ENCODE measurements around the gene DGKA.
A peak's percentile ranks its signal among the peaks of the same experiment; 100 is the strongest.

Gene DGKA

GRCh38 chr12:55929306-55929791 lies 1.6 kb upstream of the DGKA start:
- DNase-seq (ENCODE audit: low read depth, low spot score), result peak; percentile 99
- H3K4me3 ChIP-seq (ENCODE audit: low read length), result peak overlapping the region; percentile 99

GRCh38 chr12:55931317-55931779 lies 386 bp downstream of the DGKA start:
- DNase-seq (ENCODE audit: low read depth, low spot score), result no peak
- H3K4me3 ChIP-seq (ENCODE audit: low read length), result peak overlapping the region; percentile 63

GRCh38 chr12:55931780-55932550 lies 1.0 kb downstream of the DGKA start:
- no peak for DNase-seq (ENCODE audit: low read depth, low spot score)
- H3K4me3 ChIP-seq (ENCODE audit: low read length), result peak overlapping the region; percentile 63

- peak overlapping the region; percentile 63 for H3K4me3 ChIP-seq (ENCODE audit: low read length)
- peak; percentile 55 for DNase-seq (ENCODE audit: low read depth, low spot score)
These were observed 1.6 kb downstream of the DGKA start for GRCh38 chr12:55932551-55932910.

- no peak overlapping the region for H3K4me3 ChIP-seq (ENCODE audit: low read length)
These were observed 2.3 kb downstream of the DGKA start for GRCh38 chr12:55933169-55933798.

GRCh38 chr12:55933799-55934742 lies 3.1 kb downstream of the DGKA start:
- DNase-seq (ENCODE audit: low read depth, low spot score), result no peak
- no peak overlapping the region for H3K4me3 ChIP-seq (ENCODE audit: low read length)

More at GRCh38 chr12:55933169-55933798, 2.3 kb downstream of the DGKA start:
- no peak for DNase-seq (ENCODE audit: low read depth, low spot score)

- no peak overlapping the region for H3K4me3 ChIP-seq (ENCODE audit: low read length)
These were observed 3.8 kb downstream of the DGKA start for GRCh38 chr12:55934773-55935172.

GRCh38 chr12:55935738-55936151 lies 4.8 kb downstream of the DGKA start:
- H3K4me3 ChIP-seq (ENCODE audit: low read length), result no peak overlapping the region
- no peak for DNase-seq (ENCODE audit: low read depth, low spot score)

More at GRCh38 chr12:55934773-55935172, 3.8 kb downstream of the DGKA start:
- no peak for DNase-seq (ENCODE audit: low read depth, low spot score)

- no peak for DNase-seq (ENCODE audit: low read depth, low spot score)
- no peak overlapping the region for H3K4me3 ChIP-seq (ENCODE audit: low read length)
These were observed 7.0 kb downstream of the DGKA start for GRCh38 chr12:55937981-55938380.

GRCh38 chr12:55938826-55939501 lies 8.0 kb downstream of the DGKA start:
- DNase-seq (ENCODE audit: low read depth, low spot score), result no peak
- H3K4me3 ChIP-seq (ENCODE audit: low read length), result no peak overlapping the region

- DNase-seq (ENCODE audit: low read depth, low spot score), result peak; percentile 69
These were observed 9.2 kb downstream of the DGKA start for GRCh38 chr12:55940065-55940732.

GRCh38 chr12:55942055-55942454 lies 11.1 kb downstream of the DGKA start:
- no peak overlapping the region for H3K4me3 ChIP-seq (ENCODE audit: low read length)
- no peak for DNase-seq (ENCODE audit: low read depth, low spot score)

More at GRCh38 chr12:55940065-55940732, 9.2 kb downstream of the DGKA start:
- H3K4me3 ChIP-seq (ENCODE audit: low read length), result no peak overlapping the region

- DNase-seq (ENCODE audit: low read depth, low spot score), result no peak
- no peak overlapping the region for H3K4me3 ChIP-seq (ENCODE audit: low read length)
These were observed 11.7 kb downstream of the DGKA start for GRCh38 chr12:55942577-55943136.

GRCh38 chr12:55946553-55946952 lies 15.6 kb downstream of the DGKA start:
- H3K4me3 ChIP-seq (ENCODE audit: low read length), result no peak overlapping the region
- no peak for DNase-seq (ENCODE audit: low read depth, low spot score)

- no peak overlapping the region for H3K4me3 ChIP-seq (ENCODE audit: low read length)
- DNase-seq (ENCODE audit: low read depth, low spot score), result no peak
These were observed 24.4 kb downstream of the DGKA start for GRCh38 chr12:55955344-55955743.

GRCh38 chr12:55955800-55956508 lies 25.0 kb downstream of the DGKA start:
- peak; percentile 63 for DNase-seq (ENCODE audit: low read depth, low spot score)
- H3K4me3 ChIP-seq (ENCODE audit: low read length), result no peak overlapping the region

GRCh38 chr12:55957106-55957859 lies 26.3 kb downstream of the DGKA start:
- DNase-seq (ENCODE audit: low read depth, low spot score), result no peak
- no peak overlapping the region for H3K4me3 ChIP-seq (ENCODE audit: low read length)
